ENCODE results near the gene CALR.

DNA sequence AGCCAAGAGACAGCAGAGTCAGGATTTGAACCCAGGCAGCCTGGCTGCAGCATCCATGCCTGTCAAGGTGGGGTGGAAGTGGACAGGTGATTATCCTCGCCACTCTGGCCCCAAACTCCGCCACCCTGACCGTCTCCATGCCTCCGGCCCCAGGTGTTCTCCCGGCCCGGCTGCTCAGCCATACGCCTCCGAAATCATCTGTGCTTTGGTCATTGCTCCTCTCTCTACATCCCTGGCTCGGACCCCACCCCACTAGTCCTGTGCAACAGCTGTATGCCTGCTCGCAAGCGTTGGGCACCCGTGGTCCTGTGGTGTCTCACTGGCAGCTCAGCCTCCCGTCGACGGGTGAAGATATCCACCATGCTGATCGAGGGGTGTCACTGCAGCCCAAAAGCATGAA lies 34.8 kb downstream of the CALR start:
- TF ChIP-seq, protein P1, sequence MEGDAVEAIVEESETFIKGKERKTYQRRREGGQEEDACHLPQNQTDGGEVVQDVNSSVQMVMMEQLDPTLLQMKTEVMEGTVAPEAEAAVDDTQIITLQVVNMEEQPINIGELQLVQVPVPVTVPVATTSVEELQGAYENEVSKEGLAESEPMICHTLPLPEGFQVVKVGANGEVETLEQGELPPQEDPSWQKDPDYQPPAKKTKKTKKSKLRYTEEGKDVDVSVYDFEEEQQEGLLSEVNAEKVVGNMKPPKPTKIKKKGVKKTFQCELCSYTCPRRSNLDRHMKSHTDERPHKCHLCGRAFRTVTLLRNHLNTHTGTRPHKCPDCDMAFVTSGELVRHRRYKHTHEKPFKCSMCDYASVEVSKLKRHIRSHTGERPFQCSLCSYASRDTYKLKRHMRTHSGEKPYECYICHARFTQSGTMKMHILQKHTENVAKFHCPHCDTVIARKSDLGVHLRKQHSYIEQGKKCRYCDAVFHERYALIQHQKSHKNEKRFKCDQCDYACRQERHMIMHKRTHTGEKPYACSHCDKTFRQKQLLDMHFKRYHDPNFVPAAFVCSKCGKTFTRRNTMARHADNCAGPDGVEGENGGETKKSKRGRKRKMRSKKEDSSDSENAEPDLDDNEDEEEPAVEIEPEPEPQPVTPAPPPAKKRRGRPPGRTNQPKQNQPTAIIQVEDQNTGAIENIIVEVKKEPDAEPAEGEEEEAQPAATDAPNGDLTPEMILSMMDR (IDR thresholded peaks at IDR 0.05), result no peak
- TF ChIP-seq POLR2A (IDR thresholded peaks at IDR 0.05), result no peak

Data from lower leg skin (tissue), 3 donors.